Liver (tissue), 3 donors: ENCODE measurements around the gene LGALS12.
"Not testable (repeated sequence)": the region's sequence is repeated elsewhere in the genome, so short reads cannot be mapped to it uniquely, and the experiment has no call there.

ENCODE experiments used
- CTCF ChIP-seq: fragments of 150-350 bp; IDR thresholded peaks from 2 replicates; pipeline ENCODE4 v1.5.1; 2017; ENCODE audit warnings: improper control_type of control experiment, low read depth, low read length; ENCODE audit not compliant: missing input control
- FOXA1 ChIP-seq: IDR thresholded peaks from 2 replicates; pipeline ENCODE4 v1.6.1; 2016; ENCODE audit warnings: antibody characterized with exemption
- MAX ChIP-seq: IDR thresholded peaks from 2 replicates; pipeline ENCODE4 v1.6.1; 2016; ENCODE audit warnings: antibody characterized with exemption
- RXRA ChIP-seq, 2 donors: IDR thresholded peaks; 2 replicates each; pipeline ENCODE4 v1.6.1; 2017 to 2018; ENCODE audit warnings: antibody characterized with exemption in 2 of 2, mild to moderate bottlenecking in 1 of 2
- SP1 ChIP-seq: IDR thresholded peaks from 2 replicates; pipeline ENCODE4 v1.6.1; 2018; ENCODE audit warnings: antibody characterized with exemption, mild to moderate bottlenecking
- ZBTB33 ChIP-seq: IDR thresholded peaks from 2 replicates; pipeline ENCODE4 v1.6.1; 2016; ENCODE audit warnings: antibody characterized with exemption
- donor health status: healthy.
- donor health status: healthy.

- not testable (repeated sequence) for TF ChIP-seq CTCF; FOXA1; MAX; ZBTB33; SP1; RXRA (IDR thresholded peaks at IDR 0.05)
Observed at GRCh38 chr11:63528729-63529278, 22.9 kb downstream of the LGALS12 start.
